GM19240 (cell line): ENCODE measurements around the gene FBXW7.

Experiments
- DNase-seq: peaks from one replicate; pipeline ENCODE4 v3.0.0; 2011; ENCODE audit warnings: low spot score; ENCODE audit not compliant: insufficient read length

Gene FBXW7

GRCh38 chr4:152340818-152341217 lies 195.1 kb downstream of the FBXW7 start:
- no peak for DNase-seq

- no peak for DNase-seq
Measured at GRCh38 chr4:152339576-152339975, 196.3 kb downstream of the FBXW7 start.

GRCh38 chr4:152334931-152335330 lies 201.0 kb downstream of the FBXW7 start:
- no peak for DNase-seq

- DNase-seq = no peak
Measured at GRCh38 chr4:152331042-152331441, 204.8 kb downstream of the FBXW7 start.

GRCh38 chr4:152328582-152328981 lies 207.3 kb downstream of the FBXW7 start:
- DNase-seq = no peak

GRCh38 chr4:152327606-152328453 lies 208.1 kb downstream of the FBXW7 start:
- no peak for DNase-seq

GRCh38 chr4:152325831-152326230 lies 210.1 kb downstream of the FBXW7 start:
- no peak for DNase-seq

- no peak for DNase-seq
Measured at GRCh38 chr4:152323221-152323620, 212.7 kb downstream of the FBXW7 start.

GRCh38 chr4:152322656-152323055 lies 213.2 kb downstream of the FBXW7 start:
- no peak for DNase-seq

GRCh38 chr4:152321923-152322322 lies 214.0 kb downstream of the FBXW7 start:
- DNase-seq = no peak

GRCh38 chr4:152321398-152321797 lies 214.5 kb downstream of the FBXW7 start:
- no peak for DNase-seq

GRCh38 chr4:152316969-152317368 lies 218.9 kb downstream of the FBXW7 start:
- no peak for DNase-seq

GRCh38 chr4:152310257-152310656 lies 225.6 kb downstream of the FBXW7 start:
- no peak for DNase-seq

- no peak for DNase-seq
Measured at GRCh38 chr4:152309418-152309817, 226.5 kb downstream of the FBXW7 start.

- DNase-seq = no peak
Measured at GRCh38 chr4:152308951-152309350, 226.9 kb downstream of the FBXW7 start.

GRCh38 chr4:152307669-152308068 lies 228.2 kb downstream of the FBXW7 start:
- DNase-seq = no peak

- DNase-seq = no peak
Measured at GRCh38 chr4:152306541-152306940, 229.4 kb downstream of the FBXW7 start.

GRCh38 chr4:152304220-152304619 lies 231.7 kb downstream of the FBXW7 start:
- DNase-seq = peak; percentile 18

GRCh38 chr4:152301381-152301780 lies 234.5 kb downstream of the FBXW7 start:
- no peak for DNase-seq

- no peak for DNase-seq
Measured at GRCh38 chr4:152299553-152299952, 236.3 kb downstream of the FBXW7 start.

- no peak for DNase-seq
Measured at GRCh38 chr4:152296386-152296785, 239.5 kb downstream of the FBXW7 start.

- DNase-seq = no peak
Measured at GRCh38 chr4:152294765-152295164, 241.1 kb downstream of the FBXW7 start.

GRCh38 chr4:152294331-152294730 lies 241.6 kb downstream of the FBXW7 start:
- no peak for DNase-seq
